HPDE6-E6E7 (cell line): ENCODE data around the gene SPANXN5.
"Not testable (repeated sequence)": the region's sequence is repeated elsewhere in the genome, so short reads cannot be mapped to it uniquely, and the experiment has no call there.

Source experiments
- DNase-seq: peaks from one replicate; pipeline ENCODE4 v3.0.0; 2011; ENCODE audit warnings: missing footprints; ENCODE audit errors: extremely low spot score

Gene SPANXN5

GRCh38 chrX:52797327-52797726 is at the start of gene SPANXN5:
SPANXN5 (minus strand) TSS chrX:52797427; CDS start chrX:52797348, 79 bp downstream.
- not testable (repeated sequence) for DNase-seq

GRCh38 chrX:52843619-52844018 is 46.4 kb upstream of the SPANXN5 start:
- DNase-seq = not testable (repeated sequence)

GRCh38 chrX:52839137-52839536 is 41.9 kb upstream of the SPANXN5 start:
- no peak for DNase-seq

- no peak for DNase-seq
Observed at GRCh38 chrX:52830551-52830950, 33.3 kb upstream of the SPANXN5 start.

GRCh38 chrX:52824608-52825007 is 27.4 kb upstream of the SPANXN5 start:
- DNase-seq = no peak

- DNase-seq = no peak
Observed at GRCh38 chrX:52821079-52821760, 24.0 kb upstream of the SPANXN5 start.

- no peak for DNase-seq
Observed at GRCh38 chrX:52819788-52820187, 22.6 kb upstream of the SPANXN5 start.

- DNase-seq = no peak
Observed at GRCh38 chrX:52811065-52811625, 13.9 kb upstream of the SPANXN5 start, which contains the start of gene XAGE5. XAGE5 (plus strand) TSS chrX:52811287; CDS start chrX:52812567, 1,280 bp downstream.

GRCh38 chrX:52804876-52805275 is 7.6 kb upstream of the SPANXN5 start:
- not testable (repeated sequence) for DNase-seq

- not testable (repeated sequence) for DNase-seq
Observed at GRCh38 chrX:52773504-52773903, 23.7 kb downstream of the SPANXN5 start.

GRCh38 chrX:52765983-52766382 is 31.2 kb downstream of the SPANXN5 start:
- not testable (repeated sequence) for DNase-seq

- not testable (repeated sequence) for DNase-seq
Observed at GRCh38 chrX:52750952-52751351, 46.3 kb downstream of the SPANXN5 start, which contains the start of gene SSX2B. SSX2B (plus strand) TSS chrX:52751252; CDS start chrX:52752681, 1,429 bp downstream.
